Forelimb muscle (tissue), 1 donor: Measurements from ENCODE around the gene CSKMT. TPM values are rescaled to one million over a fixed set of nuclear protein-coding genes. Genes with fewer than 3 reads are reported as not detected.
"Not testable (repeated sequence)": the region's sequence is repeated elsewhere in the genome, so short reads cannot be mapped to it uniquely, and the experiment has no call there.

ENCODE experiments used
- DNase-seq: peaks from one replicate; pipeline ENCODE4 v3.0.0-alpha.2; 2013; ENCODE audit warnings: low read depth
- polyA plus RNA-seq: library from polyadenylated mRNA; unstranded; fragments of 120-200 nt; gene quantifications from one replicate; pipeline ENCODE4 v1.2.1, GENCODE V29; 2013; ENCODE audit not compliant: insufficient read length

CSKMT gene
- polyA plus RNA-seq, 1 donor, result 2.8 TPM

DNA sequence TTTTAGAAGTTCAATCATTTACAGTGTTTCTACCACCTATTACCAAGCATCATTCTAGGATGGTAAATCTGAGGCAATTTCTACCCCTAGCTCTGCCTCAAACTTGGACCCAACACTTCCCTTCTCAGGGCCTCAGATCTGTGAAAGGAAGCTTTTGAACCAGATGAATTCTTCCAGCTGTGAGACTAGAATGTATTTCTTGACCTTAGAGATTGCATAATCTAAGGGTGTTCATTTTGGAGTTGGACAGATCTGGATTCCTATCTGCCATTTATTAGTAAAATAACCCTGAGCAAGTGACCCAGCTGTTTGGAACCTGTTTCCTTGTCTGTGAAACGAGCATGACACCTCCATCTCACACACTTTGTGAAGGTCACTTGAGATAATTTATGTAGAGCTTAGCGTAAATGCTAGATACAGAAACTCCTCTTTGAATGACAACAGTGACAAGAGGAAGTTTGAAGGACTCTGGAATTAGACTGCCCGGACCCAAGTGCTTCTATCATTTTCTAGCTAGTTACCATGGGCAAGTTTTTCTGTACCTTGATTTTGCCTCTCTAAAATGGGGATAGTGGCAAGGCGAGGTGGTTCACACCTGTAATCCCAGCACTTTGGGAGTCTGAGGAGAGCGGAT lies 8.2 kb upstream of the CSKMT start:
- DNase-seq, result no peak

DNA sequence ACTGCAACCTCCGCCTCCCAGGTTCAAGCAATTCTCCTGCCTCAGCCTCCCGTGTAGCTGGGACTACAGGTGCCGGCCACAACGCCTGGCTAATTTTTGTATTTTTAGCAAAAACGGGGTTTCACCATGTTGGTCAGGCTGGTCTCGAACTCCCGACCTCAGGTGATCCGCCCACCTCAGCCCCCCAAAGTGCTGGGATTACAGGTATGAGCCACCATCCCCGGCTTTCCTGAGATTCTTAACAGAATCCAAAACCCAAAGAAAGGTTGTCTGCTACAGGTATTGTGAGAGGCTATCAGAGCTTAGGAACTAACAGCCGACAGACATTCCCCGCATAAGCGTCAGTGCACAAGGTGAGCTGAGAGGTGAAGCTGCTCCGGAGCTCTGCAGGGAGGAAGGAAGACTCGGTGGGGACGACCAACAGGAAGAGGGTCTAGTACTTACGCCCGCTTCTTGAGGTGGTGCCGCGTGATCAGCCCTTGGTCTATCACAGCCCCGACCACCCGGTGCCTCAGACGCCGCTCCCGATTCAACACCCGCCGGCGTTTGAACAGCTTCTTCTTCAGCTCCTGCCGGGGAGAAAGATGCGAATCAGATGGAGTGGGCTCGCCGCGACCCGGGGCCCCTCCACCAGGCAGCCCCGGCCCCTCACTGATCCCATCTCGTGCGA lies 572 bp upstream of the CSKMT start:
- no peak for DNase-seq

DNA sequence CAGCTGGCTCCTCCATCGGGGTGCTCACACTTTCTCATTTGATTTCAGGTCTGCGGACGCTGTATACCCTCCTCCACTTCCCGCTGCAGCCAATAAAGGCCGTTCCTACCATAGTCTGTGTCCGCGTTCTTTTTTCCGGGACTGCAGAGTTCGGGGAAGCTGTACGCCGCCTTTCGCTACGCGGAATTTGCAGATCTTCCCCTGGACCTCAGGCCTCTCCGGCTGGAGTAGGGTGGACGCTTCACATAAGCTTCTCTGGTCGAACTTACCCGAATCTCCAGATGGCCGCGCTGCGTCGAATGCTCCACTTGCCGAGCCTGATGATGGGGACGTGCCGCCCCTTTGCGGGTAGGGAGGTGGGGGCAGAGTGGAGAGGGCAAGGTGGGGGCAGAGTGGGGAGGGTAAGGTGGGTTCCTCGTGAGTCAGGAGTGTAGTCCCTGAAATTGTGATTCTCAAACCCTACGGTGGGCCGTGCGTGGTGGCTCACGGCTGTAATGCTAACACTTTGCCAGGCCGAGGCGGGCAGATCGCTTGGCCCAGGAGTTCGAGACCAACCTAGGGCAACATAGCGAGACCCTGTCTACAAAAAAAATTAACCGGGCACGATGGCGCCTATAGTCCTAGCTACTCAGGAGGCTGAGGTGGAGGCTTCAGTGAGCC lies 617 bp downstream of the CSKMT start:
- no peak for DNase-seq

DNA sequence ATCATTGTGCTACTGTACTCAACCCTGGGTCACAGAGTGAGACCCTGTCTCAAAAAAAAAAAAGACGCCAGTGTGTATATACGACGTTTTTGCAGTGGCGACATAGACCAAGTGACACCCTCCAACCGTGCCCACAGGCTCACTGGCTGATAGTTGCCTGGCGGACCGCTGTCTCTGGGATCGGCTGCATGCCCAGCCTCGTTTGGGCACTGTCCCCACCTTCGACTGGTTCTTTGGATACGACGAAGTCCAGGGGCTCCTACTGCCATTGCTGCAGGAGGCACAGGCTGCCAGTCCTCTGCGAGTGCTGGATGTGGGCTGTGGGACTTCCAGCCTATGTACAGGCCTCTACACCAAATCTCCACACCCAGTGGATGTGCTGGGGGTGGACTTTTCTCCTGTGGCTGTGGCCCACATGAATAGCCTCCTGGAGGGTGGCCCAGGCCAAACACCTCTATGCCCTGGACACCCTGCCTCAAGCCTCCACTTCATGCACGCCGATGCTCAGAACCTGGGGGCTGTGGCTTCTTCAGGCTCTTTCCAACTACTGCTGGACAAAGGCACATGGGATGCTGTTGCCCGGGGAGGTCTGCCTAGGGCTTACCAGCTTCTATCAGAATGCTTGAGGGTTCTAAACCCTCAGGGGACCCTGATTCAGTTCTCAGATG lies 1.3 kb downstream of the CSKMT start:
- no peak for DNase-seq

DNA sequence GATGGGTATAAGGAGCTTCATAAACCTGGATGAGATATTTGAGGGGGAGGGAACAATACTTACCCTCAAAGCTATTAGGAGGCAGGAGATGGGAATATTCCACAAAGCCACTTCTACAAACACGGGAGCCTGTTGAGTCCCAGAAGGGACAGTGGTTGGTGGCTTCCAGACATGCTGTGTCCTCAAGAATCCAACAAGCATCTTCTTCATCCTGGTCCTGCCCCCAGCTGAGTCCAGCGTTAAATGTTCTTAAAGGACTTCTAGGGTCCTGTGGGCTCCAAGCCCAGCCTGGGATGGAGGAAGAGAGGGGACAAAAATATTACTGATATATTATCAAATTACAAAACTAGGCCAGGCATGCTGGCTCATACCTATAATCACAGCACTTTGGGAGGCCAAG lies 2.3 kb downstream of the CSKMT start:
- no peak for DNase-seq

DNA sequence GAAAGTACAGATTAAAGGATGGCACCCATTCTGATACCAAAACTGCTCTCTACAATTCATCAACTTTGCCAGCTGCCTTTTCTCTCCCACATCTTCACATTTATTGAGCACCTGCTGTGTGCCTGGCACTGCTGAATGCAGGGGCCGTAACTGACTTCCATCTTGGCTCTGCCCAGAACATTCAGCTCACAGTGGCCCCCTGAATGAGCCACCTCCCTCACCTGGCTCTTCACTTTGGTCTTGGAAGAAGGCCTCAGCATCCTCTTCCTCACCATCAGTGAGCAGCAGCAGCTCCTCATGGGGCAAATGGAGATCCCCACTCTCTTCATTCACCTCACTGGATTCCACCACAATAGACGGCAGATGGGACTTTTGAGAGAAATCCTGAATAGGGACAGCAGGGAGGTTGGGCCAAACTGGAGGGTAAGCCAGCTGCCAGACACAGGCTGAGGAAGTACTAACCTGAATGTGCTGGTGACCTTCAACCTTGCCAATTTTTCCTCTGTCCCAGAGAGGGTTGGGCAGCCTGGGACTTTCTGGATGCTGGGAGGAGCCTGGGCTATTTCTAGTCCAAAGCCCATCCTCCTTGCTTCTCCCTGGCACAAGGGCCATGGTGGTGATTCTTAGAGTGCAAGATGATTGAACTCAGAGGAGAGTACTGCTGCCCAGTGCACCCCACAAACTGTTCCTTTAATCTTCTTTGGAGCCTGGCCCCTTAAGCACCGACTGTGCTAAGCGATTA lies 4.5 kb downstream of the CSKMT start:
- no peak for DNase-seq

DNA sequence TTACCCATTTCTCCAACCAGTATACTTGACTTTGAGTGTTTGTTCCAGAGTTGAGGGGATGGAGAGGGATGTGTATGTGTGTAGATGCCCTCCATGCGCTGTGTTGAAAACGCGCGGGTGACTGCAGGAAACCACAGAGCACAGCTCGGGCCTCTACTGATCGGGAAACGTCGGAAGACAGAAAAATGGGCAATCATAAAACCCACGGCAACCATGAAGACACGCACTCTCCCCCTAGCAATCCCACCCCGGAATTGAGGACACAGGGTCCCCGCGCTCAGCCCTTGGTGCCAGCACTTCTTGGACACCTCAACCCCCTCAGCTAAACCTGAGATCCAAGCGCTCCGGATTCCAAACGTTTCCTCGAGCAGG lies 6.1 kb downstream of the CSKMT start:
- no peak for DNase-seq

GRCh38 chr11:62671608-62672389 lies 6.7 kb downstream of the CSKMT start, which contains the start of the genes LBHD1 and UQCC3:
LBHD1 (minus strand) TSS chr11:62672267; CDS start chr11:62670031, 2,236 bp downstream.
UQCC3 (plus strand) TSS chr11:62671673; CDS start chr11:62671746, 73 bp downstream.
- DNase-seq, result peak; percentile 54

DNA sequence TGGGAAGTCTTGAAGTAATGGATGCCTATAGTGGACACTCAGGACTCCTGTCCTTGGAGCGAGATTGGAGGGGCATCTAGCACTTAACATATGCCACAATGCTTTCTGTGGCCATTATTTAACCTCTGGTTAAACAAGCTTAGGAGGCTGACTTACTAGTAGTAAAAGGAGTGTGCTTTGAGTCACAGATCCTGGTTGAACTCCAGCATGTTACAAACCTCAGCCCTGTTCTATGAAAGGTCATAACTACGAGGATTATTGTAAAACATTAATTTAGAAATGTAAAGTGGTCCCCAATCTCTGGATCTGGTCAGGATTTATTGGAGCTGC lies 8.0 kb downstream of the CSKMT start:
- DNase-seq, result no peak

DNA sequence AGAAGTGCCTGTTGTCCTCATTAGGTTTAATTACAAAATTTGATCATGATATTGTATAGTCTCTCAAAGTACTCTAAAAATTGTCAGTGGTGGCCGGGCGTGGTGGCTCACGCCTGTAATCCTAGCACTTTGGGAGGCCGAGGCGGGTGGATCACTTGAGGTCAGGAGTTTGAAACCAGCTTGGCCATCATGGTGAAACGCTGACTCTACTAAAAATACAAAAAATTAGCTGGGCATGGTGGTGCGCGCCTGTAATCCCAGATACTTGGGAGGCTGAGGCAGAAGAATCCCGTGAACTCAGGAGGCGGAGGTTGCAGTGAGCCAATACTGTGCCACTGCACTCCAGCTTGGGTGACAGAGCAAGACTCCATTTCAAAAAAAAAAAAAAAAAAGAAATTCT lies 10.3 kb downstream of the CSKMT start:
- not testable (repeated sequence) for DNase-seq

- no peak for DNase-seq
Observed at GRCh38 chr11:62676698-62677097, 11.6 kb downstream of the CSKMT start.

- no peak for DNase-seq
Observed at GRCh38 chr11:62677156-62677555, 12.0 kb downstream of the CSKMT start.

DNA sequence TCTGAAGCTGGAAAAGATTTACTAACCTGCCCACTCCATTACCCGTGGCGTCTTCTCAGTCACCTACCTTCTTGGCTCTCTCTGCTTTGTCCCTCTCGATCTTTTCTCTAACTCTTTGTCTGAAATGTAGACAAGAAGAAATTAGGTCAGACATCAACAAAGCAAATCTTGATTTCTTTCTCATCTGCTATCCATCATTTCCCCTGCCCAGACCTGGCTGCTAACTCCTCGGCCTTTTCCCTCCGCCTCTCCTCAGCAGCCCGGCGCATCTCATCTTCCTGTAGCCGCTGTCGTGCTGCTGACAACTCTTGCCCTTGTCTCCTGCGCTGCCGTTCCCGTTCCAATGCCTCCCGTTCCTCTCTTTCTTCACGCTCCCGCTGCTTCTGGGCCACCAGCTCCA lies 12.6 kb downstream of the CSKMT start:
- DNase-seq, result no peak

GRCh38 chr11:62678433-62678769 lies 13.3 kb downstream of the CSKMT start:
- DNase-seq, result no peak

GRCh38 chr11:62678770-62679696 lies 13.9 kb downstream of the CSKMT start, which contains the start of gene UBXN1:
UBXN1 (minus strand) TSS chr11:62679073; CDS start chr11:62678923, 150 bp downstream.
- DNase-seq, result peak; percentile 68

- no peak for DNase-seq
Observed at GRCh38 chr11:62680825-62681240, 15.7 kb downstream of the CSKMT start.

- no peak for DNase-seq
Observed at GRCh38 chr11:62682518-62682917, 17.4 kb downstream of the CSKMT start.

DNA sequence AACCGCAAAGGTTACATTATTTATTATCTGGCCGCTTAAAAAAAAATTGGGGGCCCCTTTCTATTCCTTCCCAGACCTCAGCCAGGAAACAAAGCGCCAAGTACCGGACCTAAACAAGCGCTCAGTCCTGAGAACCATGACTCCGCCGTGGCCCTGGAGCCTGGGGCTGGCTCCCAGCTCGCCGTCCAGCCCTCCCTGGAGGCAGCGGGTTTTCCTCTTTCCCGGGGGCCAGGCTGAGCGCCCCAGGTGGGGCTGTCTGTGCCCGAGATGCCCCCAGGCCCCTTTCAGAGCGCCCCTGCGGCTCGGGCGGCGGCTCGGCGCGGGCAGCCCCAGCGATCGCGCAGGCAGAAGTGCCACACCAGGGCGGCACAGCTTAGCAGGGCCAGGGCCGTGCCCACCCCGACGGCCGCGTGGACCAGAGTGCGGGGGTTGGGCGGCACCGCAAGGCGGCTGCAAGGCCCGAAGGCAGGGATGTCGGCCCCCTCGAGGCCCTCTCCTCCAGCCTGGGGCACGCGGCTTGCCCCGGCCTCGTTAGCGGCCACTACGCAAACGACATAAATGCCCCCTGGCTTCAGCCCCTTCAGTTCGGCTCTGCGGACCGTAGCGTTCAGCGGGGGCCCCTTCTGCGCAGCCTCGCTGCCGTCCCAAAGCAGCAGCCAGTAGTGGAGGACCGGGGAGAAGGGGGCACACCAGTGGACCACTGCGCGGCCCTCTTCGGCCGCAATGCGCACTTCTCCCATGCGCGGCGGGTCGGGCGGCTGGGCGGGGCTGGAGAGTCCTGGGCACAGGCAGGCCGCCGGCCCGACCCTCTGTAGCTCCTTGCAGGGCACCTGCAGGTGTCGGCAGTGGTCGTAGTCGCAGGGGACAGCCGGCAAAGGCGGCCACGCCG lies 22.6 kb downstream of the CSKMT start:
- DNase-seq, result no peak

DNA sequence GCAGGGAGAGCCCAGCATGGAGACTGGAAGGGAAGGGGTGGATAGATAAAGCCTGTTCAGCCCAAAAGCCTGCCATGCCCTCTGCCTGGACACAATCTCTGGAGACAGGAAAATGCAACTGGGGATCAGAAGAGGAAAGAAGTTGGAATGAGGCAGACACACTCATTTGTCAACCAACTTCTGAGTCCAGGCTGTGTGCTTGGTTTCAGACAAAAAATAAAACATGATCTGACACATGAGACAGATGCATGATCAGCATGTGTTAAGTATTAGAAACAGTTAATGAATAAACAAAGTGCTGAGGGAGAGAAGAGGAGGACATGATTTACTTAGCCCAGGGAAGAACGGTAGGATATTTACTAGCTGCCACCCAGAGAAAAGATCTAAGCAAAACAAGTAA lies 23.4 kb downstream of the CSKMT start:
- no peak for DNase-seq
